GM18511 (cell line): ENCODE data around the gene TMEM250.

Experiments used
- ATAC-seq: cut with Tn5 transposase; IDR thresholded peaks from one replicate; pipeline ENCODE4 v1.9.1; 2021; ENCODE audit warnings: mild to moderate bottlenecking, moderate library complexity; ENCODE audit not compliant: unreplicated experiment

TMEM250 gene

GRCh38 chr9:136085815-136086212 is 32.9 kb downstream of the TMEM250 start:
- no peak for ATAC-seq

- ATAC-seq, result no peak
Measured at GRCh38 chr9:136084063-136084944, 34.4 kb downstream of the TMEM250 start.

- no peak for ATAC-seq
Measured at GRCh38 chr9:136083558-136084062, 35.1 kb downstream of the TMEM250 start.

GRCh38 chr9:136082496-136083361 is 35.9 kb downstream of the TMEM250 start:
- no peak for ATAC-seq

DNA sequence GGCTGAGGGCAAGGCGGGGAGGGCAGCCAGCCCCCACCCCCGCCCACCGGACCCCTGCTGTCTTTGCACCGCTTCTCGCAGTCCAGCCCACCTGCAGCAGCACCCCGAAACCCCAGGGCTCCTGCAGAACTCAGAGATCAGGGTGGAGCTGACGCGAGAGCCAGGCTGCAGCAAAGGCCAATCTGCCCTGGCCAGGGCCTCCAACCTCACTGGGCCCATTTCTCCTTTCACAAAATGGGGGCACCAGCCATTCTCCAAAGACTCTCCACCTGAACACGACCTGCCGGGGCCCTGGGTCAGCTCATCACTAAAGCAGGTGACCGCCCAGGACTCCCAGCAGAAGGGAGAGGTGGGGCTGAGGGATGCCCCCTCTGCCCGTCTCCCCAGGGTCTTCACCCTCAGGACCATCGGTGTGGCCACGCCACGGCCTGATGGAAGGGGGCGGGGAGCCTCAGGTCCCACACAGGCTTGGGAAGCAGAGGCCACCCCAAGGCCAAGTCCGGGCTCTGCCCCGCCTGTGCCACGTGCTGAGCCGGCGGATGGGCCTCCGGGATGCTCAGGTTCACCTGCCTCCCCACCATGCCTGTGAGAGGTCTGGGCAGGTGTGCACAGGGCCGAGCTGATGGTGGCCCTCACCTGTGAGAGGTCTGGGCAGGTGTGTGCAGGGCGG is 36.7 kb downstream of the TMEM250 start:
- ATAC-seq, result no peak

DNA sequence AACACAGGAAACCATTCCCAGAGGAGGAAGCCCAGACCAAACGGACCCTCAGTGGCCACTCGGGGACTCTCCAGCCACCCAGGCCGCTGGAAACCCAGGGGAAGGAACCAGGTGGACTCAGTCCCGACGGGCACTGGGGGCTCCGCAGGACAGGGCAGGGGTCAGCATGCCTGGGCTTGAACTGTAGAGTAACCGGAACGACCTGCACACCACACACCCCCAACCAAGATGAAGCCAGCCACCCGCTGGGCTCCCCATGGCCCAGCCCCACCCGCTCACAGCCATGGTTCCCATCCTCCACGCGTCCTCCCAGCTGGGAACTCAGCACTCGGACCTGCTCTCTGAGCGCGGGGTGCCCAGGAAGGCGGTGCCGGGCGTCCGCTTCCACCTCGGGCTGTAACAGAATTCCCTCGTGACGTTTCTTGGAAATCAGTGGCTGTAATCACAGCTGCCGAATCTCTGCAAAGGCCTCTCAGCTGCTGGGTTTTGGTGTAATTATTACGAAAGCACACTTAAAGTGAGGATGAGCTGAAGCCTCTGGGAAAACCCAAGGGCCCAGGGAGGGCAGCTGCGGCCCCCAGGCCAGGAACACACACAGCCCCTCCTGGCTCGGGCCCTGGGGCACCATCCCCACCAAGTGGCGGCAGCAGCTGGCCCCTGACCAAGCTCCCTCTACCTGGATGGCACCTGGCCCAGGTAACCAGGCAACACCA is 37.4 kb downstream of the TMEM250 start:
- no peak for ATAC-seq

GRCh38 chr9:136080716-136081112 is 38.0 kb downstream of the TMEM250 start:
- ATAC-seq, result no peak

DNA sequence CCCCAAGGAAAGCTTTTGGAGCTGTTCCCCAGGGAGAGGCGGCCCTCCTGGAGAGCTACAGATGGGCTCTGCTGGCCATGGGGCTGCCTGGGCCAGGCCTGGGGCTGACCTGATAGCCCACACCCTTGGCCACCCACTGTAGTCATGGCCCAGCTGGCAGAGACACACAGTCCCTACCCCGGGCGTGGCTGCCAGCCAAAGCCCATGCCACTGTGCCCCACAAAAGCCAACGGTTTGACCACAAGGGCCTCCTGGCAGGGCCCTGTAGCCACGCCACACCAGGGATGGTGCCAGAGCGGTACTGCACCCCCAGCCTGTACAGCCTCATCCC is 38.8 kb downstream of the TMEM250 start:
- ATAC-seq, result no peak

DNA sequence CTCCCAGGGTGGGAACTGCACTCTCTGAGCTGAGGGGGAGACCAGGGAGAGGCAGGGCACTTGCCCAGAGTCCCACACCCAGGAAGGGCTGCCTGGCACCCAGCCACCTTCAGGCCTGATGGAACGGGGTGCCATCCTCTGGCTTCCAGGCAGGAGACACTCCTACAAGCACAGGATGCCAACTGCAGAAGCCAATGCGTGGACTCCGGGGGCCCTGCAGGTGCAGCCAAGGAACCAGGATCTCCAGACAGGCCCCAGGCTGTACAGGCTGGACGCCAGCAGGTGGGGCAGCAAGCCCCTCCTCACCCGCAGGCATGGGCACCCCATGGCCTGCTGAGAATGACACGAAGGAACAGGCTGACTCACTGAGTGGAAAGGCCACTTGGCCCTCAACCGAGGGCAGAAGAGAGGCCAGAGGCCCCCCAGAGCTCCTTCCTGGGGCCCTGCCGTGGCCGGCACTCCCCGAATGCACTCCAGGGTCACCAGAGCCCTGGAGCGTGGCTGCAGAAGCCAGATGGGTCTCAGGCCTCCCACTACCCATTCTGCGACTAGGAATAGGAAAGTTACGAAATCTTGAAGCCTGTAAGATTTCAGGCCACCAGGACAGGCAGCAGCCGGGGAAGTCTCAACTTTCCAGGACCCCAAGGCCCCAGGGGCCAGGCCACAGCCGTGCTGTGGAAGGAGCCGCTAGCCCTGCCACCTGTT is 39.3 kb downstream of the TMEM250 start:
- no peak for ATAC-seq

GRCh38 chr9:136078498-136079011 is 40.1 kb downstream of the TMEM250 start:
- no peak for ATAC-seq

GRCh38 chr9:136078024-136078423 is 40.7 kb downstream of the TMEM250 start:
- ATAC-seq, result no peak

- no peak for ATAC-seq
Measured at GRCh38 chr9:136077491-136077890, 41.2 kb downstream of the TMEM250 start.

- no peak for ATAC-seq
Measured at GRCh38 chr9:136075881-136076678, 42.6 kb downstream of the TMEM250 start.

GRCh38 chr9:136075134-136075841 is 43.4 kb downstream of the TMEM250 start:
- no peak for ATAC-seq

DNA sequence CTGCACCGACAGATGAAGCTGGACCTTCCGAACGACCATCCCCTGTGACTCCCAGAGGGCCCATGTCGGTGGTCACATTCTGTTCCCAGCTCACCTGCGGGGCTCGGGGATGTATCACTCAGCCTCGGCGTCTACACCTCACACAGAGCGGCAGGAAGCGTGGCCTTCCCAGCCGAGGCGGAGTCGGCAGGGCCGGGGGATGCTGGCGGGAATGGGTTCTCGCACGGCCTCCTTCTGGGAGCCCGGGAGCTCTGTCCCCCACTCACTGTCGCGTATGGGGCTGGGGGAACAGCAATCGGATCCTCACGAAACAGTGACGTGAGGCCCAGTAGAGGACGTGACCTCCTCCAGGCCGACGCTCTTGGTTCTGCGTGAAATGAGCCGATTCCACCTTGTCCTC is 44.0 kb downstream of the TMEM250 start:
- no peak for ATAC-seq
